ENCODE measurements around the gene SYNGR1.

- TF ChIP-seq EP300 (IDR thresholded peaks at IDR 0.05) = no peak
- TF ChIP-seq, protein P1, sequence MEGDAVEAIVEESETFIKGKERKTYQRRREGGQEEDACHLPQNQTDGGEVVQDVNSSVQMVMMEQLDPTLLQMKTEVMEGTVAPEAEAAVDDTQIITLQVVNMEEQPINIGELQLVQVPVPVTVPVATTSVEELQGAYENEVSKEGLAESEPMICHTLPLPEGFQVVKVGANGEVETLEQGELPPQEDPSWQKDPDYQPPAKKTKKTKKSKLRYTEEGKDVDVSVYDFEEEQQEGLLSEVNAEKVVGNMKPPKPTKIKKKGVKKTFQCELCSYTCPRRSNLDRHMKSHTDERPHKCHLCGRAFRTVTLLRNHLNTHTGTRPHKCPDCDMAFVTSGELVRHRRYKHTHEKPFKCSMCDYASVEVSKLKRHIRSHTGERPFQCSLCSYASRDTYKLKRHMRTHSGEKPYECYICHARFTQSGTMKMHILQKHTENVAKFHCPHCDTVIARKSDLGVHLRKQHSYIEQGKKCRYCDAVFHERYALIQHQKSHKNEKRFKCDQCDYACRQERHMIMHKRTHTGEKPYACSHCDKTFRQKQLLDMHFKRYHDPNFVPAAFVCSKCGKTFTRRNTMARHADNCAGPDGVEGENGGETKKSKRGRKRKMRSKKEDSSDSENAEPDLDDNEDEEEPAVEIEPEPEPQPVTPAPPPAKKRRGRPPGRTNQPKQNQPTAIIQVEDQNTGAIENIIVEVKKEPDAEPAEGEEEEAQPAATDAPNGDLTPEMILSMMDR (IDR thresholded peaks at IDR 0.05) = no peak
- no peak for TF ChIP-seq SMC3 (IDR thresholded peaks at IDR 0.05)
- no peak for TF ChIP-seq PHF8 (IDR thresholded peaks at IDR 0.05; ENCODE audit: borderline replicate concordance, low read depth)
- no peak for TF ChIP-seq POLR2A (IDR thresholded peaks at IDR 0.05; ENCODE audit: low read length)
- TF ChIP-seq RFX5 (IDR thresholded peaks at IDR 0.05) = no peak
- TF ChIP-seq RAD21 (conservative IDR thresholded peaks at IDR 0.05 in 1 of 2, IDR thresholded peaks at IDR 0.05 in 1 of 2) = no peak
- TF ChIP-seq JUN (IDR thresholded peaks at IDR 0.05) = no peak
- TF ChIP-seq CEBPB (IDR thresholded peaks at IDR 0.05) = no peak
Measured at GRCh38 chr22:39302431-39302960, 47.3 kb upstream of the SYNGR1 start.

Data from A549 (cell line).